ENCODE measurements around the gene FEV.

DNA sequence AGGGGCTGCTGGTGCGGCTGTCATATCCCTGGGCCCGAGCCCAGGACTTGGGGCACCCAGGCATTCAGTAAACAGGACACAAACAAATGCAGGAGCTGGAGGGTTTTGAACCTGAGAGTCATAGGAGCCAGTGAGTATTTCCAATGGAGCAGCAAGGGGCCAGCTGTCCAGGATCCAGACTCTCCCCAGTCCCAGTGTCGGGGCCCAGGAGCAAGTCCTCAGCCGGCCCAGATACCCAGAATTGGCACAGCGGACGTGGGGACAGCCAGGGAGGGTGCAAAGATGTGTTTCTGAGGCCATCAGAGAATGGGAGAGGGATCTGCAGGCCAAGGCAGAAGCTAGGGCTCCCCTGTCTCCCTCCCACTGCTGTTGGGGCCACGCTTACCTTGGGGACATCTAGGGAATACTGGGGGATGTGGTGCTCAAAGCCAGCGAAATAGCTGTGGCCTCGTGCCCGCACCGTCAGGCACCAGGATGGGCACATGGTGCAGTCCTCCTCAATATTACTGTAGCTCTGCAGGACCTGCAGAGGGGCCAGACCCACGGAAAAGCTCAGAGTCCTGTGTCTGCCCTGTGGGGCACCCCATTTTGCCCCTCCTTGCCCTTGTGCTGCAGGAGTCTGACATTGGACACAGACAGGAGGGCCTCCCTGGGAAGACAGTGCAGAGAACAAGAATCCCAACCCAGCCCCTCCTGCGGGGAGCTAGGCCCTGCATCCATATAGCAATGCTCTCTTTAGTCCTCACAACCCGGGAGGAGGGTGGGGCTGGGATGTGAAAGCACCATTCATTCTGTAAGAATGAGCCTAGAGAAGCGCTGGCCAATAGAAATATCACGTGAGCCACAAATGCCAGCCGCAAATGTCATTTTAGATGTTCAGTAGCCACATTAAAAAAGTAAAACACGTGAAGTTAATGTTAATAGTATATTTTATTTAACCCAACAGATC is 40.9 kb upstream of the FEV start:
- TF ChIP-seq, protein P1, sequence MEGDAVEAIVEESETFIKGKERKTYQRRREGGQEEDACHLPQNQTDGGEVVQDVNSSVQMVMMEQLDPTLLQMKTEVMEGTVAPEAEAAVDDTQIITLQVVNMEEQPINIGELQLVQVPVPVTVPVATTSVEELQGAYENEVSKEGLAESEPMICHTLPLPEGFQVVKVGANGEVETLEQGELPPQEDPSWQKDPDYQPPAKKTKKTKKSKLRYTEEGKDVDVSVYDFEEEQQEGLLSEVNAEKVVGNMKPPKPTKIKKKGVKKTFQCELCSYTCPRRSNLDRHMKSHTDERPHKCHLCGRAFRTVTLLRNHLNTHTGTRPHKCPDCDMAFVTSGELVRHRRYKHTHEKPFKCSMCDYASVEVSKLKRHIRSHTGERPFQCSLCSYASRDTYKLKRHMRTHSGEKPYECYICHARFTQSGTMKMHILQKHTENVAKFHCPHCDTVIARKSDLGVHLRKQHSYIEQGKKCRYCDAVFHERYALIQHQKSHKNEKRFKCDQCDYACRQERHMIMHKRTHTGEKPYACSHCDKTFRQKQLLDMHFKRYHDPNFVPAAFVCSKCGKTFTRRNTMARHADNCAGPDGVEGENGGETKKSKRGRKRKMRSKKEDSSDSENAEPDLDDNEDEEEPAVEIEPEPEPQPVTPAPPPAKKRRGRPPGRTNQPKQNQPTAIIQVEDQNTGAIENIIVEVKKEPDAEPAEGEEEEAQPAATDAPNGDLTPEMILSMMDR (IDR thresholded peaks at IDR 0.05; ENCODE audit: borderline replicate concordance, extremely low read depth, low read length, poor library complexity, severe bottlenecking) = no peak
- no peak for TF ChIP-seq EZH2 (IDR thresholded peaks at IDR 0.05; ENCODE audit: borderline replicate concordance, low read depth, low read length, severe bottlenecking)

All from DND-41 (cell line).